GM19328 (cell line): Measurements from ENCODE around the gene KCNQ4.
A peak's percentile ranks its signal among the peaks of the same experiment; 100 is the strongest.

Experiments
- ATAC-seq: cut with Tn5 transposase; IDR thresholded peaks from one replicate; pipeline ENCODE4 v1.9.1; 2021; ENCODE audit warnings: mild to moderate bottlenecking, moderate library complexity; ENCODE audit not compliant: unreplicated experiment

Gene KCNQ4

GRCh38 chr1:40794974-40795715 is 11.6 kb downstream of the KCNQ4 start:
- ATAC-seq: no peak

- ATAC-seq: no peak
These were observed 12.4 kb downstream of the KCNQ4 start for GRCh38 chr1:40795811-40796586.

- no peak for ATAC-seq
These were observed 13.5 kb downstream of the KCNQ4 start for GRCh38 chr1:40796939-40797667.

- ATAC-seq: no peak
These were observed 14.1 kb downstream of the KCNQ4 start for GRCh38 chr1:40797668-40798010.

- ATAC-seq: no peak
These were observed 15.0 kb downstream of the KCNQ4 start for GRCh38 chr1:40798366-40799281.

- ATAC-seq: no peak
These were observed 15.8 kb downstream of the KCNQ4 start for GRCh38 chr1:40799351-40799867.

GRCh38 chr1:40801742-40802077 is 18.1 kb downstream of the KCNQ4 start:
- no peak for ATAC-seq

- peak; percentile 64 for ATAC-seq
These were observed 18.6 kb downstream of the KCNQ4 start for GRCh38 chr1:40802078-40802741.

- no peak for ATAC-seq
These were observed 19.1 kb downstream of the KCNQ4 start for GRCh38 chr1:40802742-40803113.

- no peak for ATAC-seq
These were observed 19.9 kb downstream of the KCNQ4 start for GRCh38 chr1:40803447-40803846.

GRCh38 chr1:40803902-40804301 is 20.3 kb downstream of the KCNQ4 start:
- ATAC-seq: no peak

GRCh38 chr1:40806240-40806639 is 22.7 kb downstream of the KCNQ4 start:
- ATAC-seq: no peak

GRCh38 chr1:40806731-40807695 is 23.4 kb downstream of the KCNQ4 start:
- no peak for ATAC-seq

- ATAC-seq: no peak
These were observed 24.4 kb downstream of the KCNQ4 start for GRCh38 chr1:40808002-40808401.

- no peak for ATAC-seq
These were observed 24.9 kb downstream of the KCNQ4 start for GRCh38 chr1:40808444-40808843.

GRCh38 chr1:40808909-40809308 is 25.3 kb downstream of the KCNQ4 start:
- ATAC-seq: no peak

- ATAC-seq: no peak
These were observed 27.3 kb downstream of the KCNQ4 start for GRCh38 chr1:40810927-40811326.

GRCh38 chr1:40815420-40815819 is 31.8 kb downstream of the KCNQ4 start:
- no peak for ATAC-seq

- ATAC-seq: no peak
These were observed 34.2 kb downstream of the KCNQ4 start for GRCh38 chr1:40817791-40818263.
